IMR-90 (cell line): ENCODE results near the gene ATP5PB. TPM values are rescaled to one million over a fixed set of nuclear protein-coding genes. Genes with fewer than 3 reads are reported as not detected.

Source experiments
- microRNA-seq, 2 experiments: library from miRNA; stranded (forward) in 1 of 2; unstranded in 1 of 2; fragments of 10-50 nt in 1 of 2; fragments of <30 nt in 1 of 2; gene quantifications in 1 of 2; microRNA quantifications in 1 of 2; one replicate each; pipeline versions ENCODE3 to v1.1.0; 2013 to 2020; ENCODE audit not compliant: insufficient read depth in 1 of 2, insufficient read length in 1 of 2, unreplicated experiment in 1 of 2
- polyA plus RNA-seq, 3 experiments: library from polyadenylated mRNA; depleted of rRNA; stranded (reverse); fragments of >200 nt; gene quantifications; 2 replicates each; pipeline ENCODE4 v1.2.3, GENCODE V29; 2012; ENCODE audit warnings: low replicate concordance in 1 of 3
- small RNA-seq, 5 experiments: library from RNA; depleted of rRNA; stranded (forward); fragments of <200 nt; gene quantifications; one replicate each; pipeline ENCODE3, GENCODE V24; 2012
- total RNA-seq: library from RNA; depleted of rRNA; stranded (reverse); fragments of >200 nt; gene quantifications from 2 replicates; pipeline ENCODE4 v1.2.3, GENCODE V29; 2012; rRNA removed

Gene ATP5PB
- total and polyA plus RNA-seq, 2 of the 4 experiments (the other 2 are of a cell fraction) = 234 to 301 TPM

Small RNAs within 50 kb of the gene (microRNA-seq; reads per million reads assigned to microRNA genes)
- gene RF00019 (ENCODE audit: insufficient read depth, insufficient read length) (not detected), gene RNU6-792P (ENCODE audit: insufficient read depth, insufficient read length) (not detected)

Small RNAs within 50 kb of the gene (small RNA-seq; reads per million reads assigned to genes)
- gene RF00019 = 0 reads per million in 5 experiments
- 0 to 6.9 (median 0.57) reads per million in 5 experiments for gene RNU6-792P

Other genes starting within 250 kb of the ATP5PB start
- 0.83 and 0.90 TPM in 2 replicates for gene DENND2D, start 248.8 kb upstream of the ATP5PB start, total RNA-seq
- gene DENND2D, start 248.8 kb upstream of the ATP5PB start, polyA plus RNA-seq (2012; rRNA removed) = 0.72 and 0.86 TPM in 2 replicates
- gene CHI3L2, start 221.8 kb upstream of the ATP5PB start, total RNA-seq = 0.18 TPM in 1 of 2 replicates, not detected in the other
- 0.19 and 0.39 TPM in 2 replicates for gene CHI3L2, start 221.8 kb upstream of the ATP5PB start, polyA plus RNA-seq (2012; rRNA removed)
- not detected in 2 replicates for gene CHIA, start 158.6 kb upstream of the ATP5PB start, total RNA-seq
- gene CHIA, start 158.6 kb upstream of the ATP5PB start, polyA plus RNA-seq (2012; rRNA removed) = not detected in 2 replicates
- gene OVGP1, start 21.7 kb upstream of the ATP5PB start, total RNA-seq = under 0.01 and 0.18 TPM in 2 replicates
- 0.50 and 0.58 TPM in 2 replicates for gene OVGP1, start 21.7 kb upstream of the ATP5PB start, polyA plus RNA-seq (2012; rRNA removed)
- 73.6 and 80.8 TPM in 2 replicates for gene WDR77, start 208 bp upstream of the ATP5PB start, total RNA-seq
- 87.0 and 91.9 TPM in 2 replicates for gene WDR77, start 208 bp upstream of the ATP5PB start, polyA plus RNA-seq (2012; rRNA removed)
- not detected in 2 replicates for gene C1orf162, start 24.5 kb downstream of the ATP5PB start, total RNA-seq
- gene C1orf162, start 24.5 kb downstream of the ATP5PB start, polyA plus RNA-seq (2012; rRNA removed) = 0.12 TPM in 1 of 2 replicates, not detected in the other
- not detected in 2 replicates for gene ADORA3, start 54.2 kb downstream of the ATP5PB start, total RNA-seq
- not detected in 2 replicates for gene ADORA3, start 54.2 kb downstream of the ATP5PB start, polyA plus RNA-seq (2012; rRNA removed)
- under 0.01 TPM in 1 of 2 replicates, not detected in the other for gene TMIGD3, start 54.2 kb downstream of the ATP5PB start, total RNA-seq
- gene TMIGD3, start 54.2 kb downstream of the ATP5PB start, polyA plus RNA-seq (2012; rRNA removed) = 0.12 TPM in 1 of 2 replicates, not detected in the other
- 18.1 and 35.3 TPM in 2 replicates for gene RAP1A, start 170.3 kb downstream of the ATP5PB start, total RNA-seq
- gene RAP1A, start 170.3 kb downstream of the ATP5PB start, polyA plus RNA-seq (2012; rRNA removed) = 34.4 and 43.6 TPM in 2 replicates